Measurements from ENCODE around the gene GNAO1.

Gene GNAO1

GRCh38 chr16:56191156-56191815 lies at the start of gene GNAO1:
Gene GNAO1, plus strand, starts transcription at chr16:56191489. Its CDS starts 747 bp downstream, at chr16:56192236.
- DNase-seq (ENCODE audit: low spot score): no peak

- DNase-seq (ENCODE audit: low spot score): no peak
These were observed 47.6 kb upstream of the GNAO1 start for GRCh38 chr16:56143666-56144065.

GRCh38 chr16:56145369-56145768 lies 45.9 kb upstream of the GNAO1 start:
- no peak for DNase-seq (ENCODE audit: low spot score)

GRCh38 chr16:56151621-56152020 lies 39.7 kb upstream of the GNAO1 start:
- no peak for DNase-seq (ENCODE audit: low spot score)

- DNase-seq (ENCODE audit: low spot score): no peak
These were observed 29.6 kb upstream of the GNAO1 start for GRCh38 chr16:56161658-56162057.

GRCh38 chr16:56163089-56163488 lies 28.2 kb upstream of the GNAO1 start:
- no peak for DNase-seq (ENCODE audit: low spot score)

GRCh38 chr16:56163938-56164337 lies 27.4 kb upstream of the GNAO1 start:
- DNase-seq (ENCODE audit: low spot score): no peak

- no peak for DNase-seq (ENCODE audit: low spot score)
These were observed 26.7 kb upstream of the GNAO1 start for GRCh38 chr16:56164636-56165035.

GRCh38 chr16:56174411-56174810 lies 16.9 kb upstream of the GNAO1 start:
- DNase-seq (ENCODE audit: low spot score): no peak

- DNase-seq (ENCODE audit: low spot score): no peak
These were observed 9.9 kb upstream of the GNAO1 start for GRCh38 chr16:56181401-56181800.

- no peak for DNase-seq (ENCODE audit: low spot score)
These were observed 8.0 kb upstream of the GNAO1 start for GRCh38 chr16:56183266-56183665.

GRCh38 chr16:56190048-56190676 lies 1.1 kb upstream of the GNAO1 start:
- DNase-seq (ENCODE audit: low spot score): no peak

- no peak for DNase-seq (ENCODE audit: low spot score)
These were observed 573 bp upstream of the GNAO1 start for GRCh38 chr16:56190677-56191155.

GRCh38 chr16:56191835-56192634 lies 746 bp downstream of the GNAO1 start:
- no peak for DNase-seq (ENCODE audit: low spot score)

GRCh38 chr16:56192635-56192945 lies 1.3 kb downstream of the GNAO1 start:
- DNase-seq (ENCODE audit: low spot score): no peak

GRCh38 chr16:56192986-56193945 lies 2.0 kb downstream of the GNAO1 start:
- no peak for DNase-seq (ENCODE audit: low spot score)

- DNase-seq (ENCODE audit: low spot score): no peak
These were observed 2.9 kb downstream of the GNAO1 start for GRCh38 chr16:56193951-56194726.

- DNase-seq (ENCODE audit: low spot score): no peak
These were observed 3.9 kb downstream of the GNAO1 start for GRCh38 chr16:56195151-56195550.

GRCh38 chr16:56196381-56196780 lies 5.1 kb downstream of the GNAO1 start:
- DNase-seq (ENCODE audit: low spot score): no peak

GRCh38 chr16:56197192-56197992 lies 6.1 kb downstream of the GNAO1 start:
- DNase-seq (ENCODE audit: low spot score): no peak

Measured in NAMALWA (cell line).